ENCODE data around the gene PPP4R2.
A peak's percentile ranks its signal among the peaks of the same experiment; 100 is the strongest.

Gene PPP4R2

GRCh38 chr3:72996473-72997333, at the start of gene PPP4R2:
TSS of gene PPP4R2 (plus strand) at chr3:72996811. CDS start at chr3:72997038, 227 bp downstream.
- DNase-seq (ENCODE audit: low read depth), result peak; percentile 43

- no peak for DNase-seq (ENCODE audit: low read depth)
Observed at GRCh38 chr3:72947715-72948490, 48.7 kb upstream of the PPP4R2 start.

GRCh38 chr3:72949016-72949415, 47.6 kb upstream of the PPP4R2 start:
- no peak for DNase-seq (ENCODE audit: low read depth)

- DNase-seq (ENCODE audit: low read depth), result no peak
Observed at GRCh38 chr3:72950372-72950771, 46.2 kb upstream of the PPP4R2 start.

- DNase-seq (ENCODE audit: low read depth), result no peak
Observed at GRCh38 chr3:72950801-72951200, 45.8 kb upstream of the PPP4R2 start.

GRCh38 chr3:72951259-72951722, 45.3 kb upstream of the PPP4R2 start:
- no peak for DNase-seq (ENCODE audit: low read depth)

GRCh38 chr3:72953325-72953956, 43.2 kb upstream of the PPP4R2 start:
- no peak for DNase-seq (ENCODE audit: low read depth)

GRCh38 chr3:72957297-72957696, 39.3 kb upstream of the PPP4R2 start:
- no peak for DNase-seq (ENCODE audit: low read depth)

- no peak for DNase-seq (ENCODE audit: low read depth)
Observed at GRCh38 chr3:72959336-72959735, 37.3 kb upstream of the PPP4R2 start.

- DNase-seq (ENCODE audit: low read depth), result no peak
Observed at GRCh38 chr3:72960812-72961518, 35.6 kb upstream of the PPP4R2 start.

GRCh38 chr3:72961752-72962151, 34.9 kb upstream of the PPP4R2 start:
- DNase-seq (ENCODE audit: low read depth), result no peak

GRCh38 chr3:72962317-72962716, 34.3 kb upstream of the PPP4R2 start:
- DNase-seq (ENCODE audit: low read depth), result no peak

GRCh38 chr3:72964633-72965032, 32.0 kb upstream of the PPP4R2 start:
- DNase-seq (ENCODE audit: low read depth), result no peak

- no peak for DNase-seq (ENCODE audit: low read depth)
Observed at GRCh38 chr3:72968266-72968664, 28.3 kb upstream of the PPP4R2 start.

GRCh38 chr3:72969766-72970165, 26.8 kb upstream of the PPP4R2 start:
- DNase-seq (ENCODE audit: low read depth), result no peak

- DNase-seq (ENCODE audit: low read depth), result no peak
Observed at GRCh38 chr3:72970942-72971341, 25.7 kb upstream of the PPP4R2 start.

- no peak for DNase-seq (ENCODE audit: low read depth)
Observed at GRCh38 chr3:72972706-72973030, 23.9 kb upstream of the PPP4R2 start.

GRCh38 chr3:72973031-72973723, 23.4 kb upstream of the PPP4R2 start:
- DNase-seq (ENCODE audit: low read depth), result no peak

- no peak for DNase-seq (ENCODE audit: low read depth)
Observed at GRCh38 chr3:72973786-72974185, 22.8 kb upstream of the PPP4R2 start.

- DNase-seq (ENCODE audit: low read depth), result no peak
Observed at GRCh38 chr3:72974956-72975355, 21.7 kb upstream of the PPP4R2 start.

- peak; percentile 57 for DNase-seq (ENCODE audit: low read depth)
Observed at GRCh38 chr3:72976281-72976741, 20.3 kb upstream of the PPP4R2 start.
